ENCODE data around the gene RABEPK. TPM values are rescaled to one million over a fixed set of nuclear protein-coding genes. Genes with fewer than 3 reads are reported as not detected.
A peak's percentile ranks its signal among the peaks of the same experiment; 100 is the strongest.

RABEPK gene
- total and polyA plus RNA-seq, 2 of the 4 experiments (the other 2 are of a cell fraction): 43.9 to 59.7 TPM

- H4K8ac ChIP-seq (ENCODE audit: low read depth in 2 of 2, low read length in 2 of 2): no peak overlapping the region
- no peak overlapping the region for H2BK20ac ChIP-seq (ENCODE audit: low read depth, low read length)
- peaks cover 36% of the 10 kb centered on the region for H3K36me3 ChIP-seq (ENCODE audit: control insufficient read depth, insufficient read depth, low read length)
- peaks cover 4% of the 10 kb centered on the region; the same call in 1 of the 2 replicates for H3K4me1 ChIP-seq (ENCODE audit: control insufficient read depth, insufficient read depth, low read length)
- in situ Hi-C loops (cut with MboI; ENCODE audit: low sequenced_read_pairs) (no loop called here), dilution Hi-C loops (cut with HindIII; ENCODE audit: low sequenced_read_pairs, unreplicated experiment) (no loop called here), intact Hi-C loops (cut with micrococcal nuclease) (loop anchor here (2.0 kb wide), 1 partner anchor 33 kb away; the partner anchor contains the start of gene RABEPK)
- H2AK9ac ChIP-seq (replicated peaks; ENCODE audit: low read depth, low read length, poor library complexity): peak overlapping the region; percentile 5
- ChIA-PET CTCF (interaction anchor here (0.6 kb wide), 1 partner anchor 8 kb away, joined by 5 read pairs; no protein-coding TSS in a partner anchor), POLR2A (ENCODE audit: unreplicated experiment) (no interaction called here)
- no peak overlapping the region for H3K56ac ChIP-seq (ENCODE audit: extremely low read depth, insufficient read depth, low read length)
- no peak overlapping the region for H3K14ac ChIP-seq (replicated peaks; ENCODE audit: low read depth, low read length)
- BruUV-seq (replicated peaks): no TSS peak
- no peak overlapping the region for H2BK120ac ChIP-seq (ENCODE audit: low read depth, low read length)
- no peak overlapping the region for H3K4me3 ChIP-seq (ENCODE audit: insufficient read depth, low read depth, low read length)
- no peak overlapping the region for H3K9ac ChIP-seq (ENCODE audit: low read depth, low read length)
- H4K20me1 ChIP-seq (ENCODE audit: insufficient read depth, low read length): peaks cover 47% of the 10 kb centered on the region
- DNase-seq: peak; percentile 100
- no peaks in the 10 kb centered on the region for H3K27me3 ChIP-seq (ENCODE audit: control insufficient read depth, insufficient read depth, low read length)
- H3K27ac ChIP-seq (ENCODE audit: insufficient read depth, low read length): no peak overlapping the region
- no CpG with 5 or more reads among the region's 3 CpGs for WGBS, 2 experiments (ENCODE audit: extremely low coverage in 2 of 2, insufficient read length in 1 of 2)
- H2BK5ac ChIP-seq (ENCODE audit: low read depth, low read length, poor library complexity, severe bottlenecking): peak overlapping the region; percentile 72
- peak; percentile 96 for ATAC-seq (ENCODE audit: low read depth)
- TF ChIP-seq MXI1 (IDR thresholded peaks at IDR 0.05; ENCODE audit: borderline replicate concordance, low read depth, low read length) (0 out of 2 replicates have a peak, but pooled peaks have one; percentile 9), BHLHE40 (IDR thresholded peaks at IDR 0.05; ENCODE audit: low read depth, low read length) (peak; percentile 72), CEBPB (IDR thresholded peaks at IDR 0.05; ENCODE audit: low read depth, low read length) (peak; percentile 15; the same call in 1 of the 2 replicates), FOS (IDR thresholded peaks at IDR 0.05; ENCODE audit: low read depth, low read length) (peak; percentile 95), USF2 (IDR thresholded peaks at IDR 0.05; ENCODE audit: low read depth, low read length) (no peak), NFE2L2 (IDR thresholded peaks at IDR 0.05; ENCODE audit: low read depth, low read length) (no peak), CHD1 (IDR thresholded peaks at IDR 0.05; ENCODE audit: low read depth, low read length) (peak; percentile 93), RAD21 (IDR thresholded peaks at IDR 0.05; ENCODE audit: low read length) (peak; percentile 13; the same call in 1 of the 2 replicates)
- TF ChIP-seq, protein P1, sequence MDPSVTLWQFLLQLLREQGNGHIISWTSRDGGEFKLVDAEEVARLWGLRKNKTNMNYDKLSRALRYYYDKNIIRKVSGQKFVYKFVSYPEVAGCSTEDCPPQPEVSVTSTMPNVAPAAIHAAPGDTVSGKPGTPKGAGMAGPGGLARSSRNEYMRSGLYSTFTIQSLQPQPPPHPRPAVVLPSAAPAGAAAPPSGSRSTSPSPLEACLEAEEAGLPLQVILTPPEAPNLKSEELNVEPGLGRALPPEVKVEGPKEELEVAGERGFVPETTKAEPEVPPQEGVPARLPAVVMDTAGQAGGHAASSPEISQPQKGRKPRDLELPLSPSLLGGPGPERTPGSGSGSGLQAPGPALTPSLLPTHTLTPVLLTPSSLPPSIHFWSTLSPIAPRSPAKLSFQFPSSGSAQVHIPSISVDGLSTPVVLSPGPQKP (IDR thresholded peaks at IDR 0.05; ENCODE audit: borderline replicate concordance, low read depth, low read length): no peak
- no peak overlapping the region for H3K18ac ChIP-seq (ENCODE audit: low read depth, low read length)
- H3K23ac ChIP-seq (ENCODE audit: low read depth, low read length): no peak overlapping the region
- no peak overlapping the region for H2AK5ac ChIP-seq (ENCODE audit: low read depth, low read length)
- no peak overlapping the region for H3K4me2 ChIP-seq (ENCODE audit: low read depth, low read length)
- no peak overlapping the region for H3K4ac ChIP-seq (ENCODE audit: low read depth, low read length)
- peaks cover 3 to 30% of the 10 kb centered on the region in 2 experiments for H3K79me1 ChIP-seq (ENCODE audit: low read depth in 1 of 2, low read length in 2 of 2)
- H3K9me1 ChIP-seq (ENCODE audit: insufficient read depth, low read length): no peaks in the 10 kb centered on the region
- H2AFZ ChIP-seq (replicated peaks; ENCODE audit: low read length, poor library complexity): no peak overlapping the region
- no peak overlapping the region for H2BK15ac ChIP-seq (ENCODE audit: low read depth, low read length)
- H4K91ac ChIP-seq (ENCODE audit: insufficient read depth, low read depth, low read length): no peak overlapping the region
- no peak overlapping the region for H4K5ac ChIP-seq (ENCODE audit: low read depth, low read length)
- H3K9me3 ChIP-seq (ENCODE audit: control insufficient read depth, insufficient read depth, low read length): no peaks in the 10 kb centered on the region
Observed at GRCh38 chr9:125233678-125234077, 33.3 kb downstream of the RABEPK start.
